HK-2 (cell line): ENCODE data around the gene LCK.
"Not testable (repeated sequence)": the region's sequence is repeated elsewhere in the genome, so short reads cannot be mapped to it uniquely, and the experiment has no call there.

Source experiments
- DNase-seq: peaks from one replicate; pipeline ENCODE4 v3.0.0-alpha.2; 2018; ENCODE audit not compliant: unreplicated experiment

LCK gene

GRCh38 chr1:32239790-32240139, 11.3 kb upstream of the LCK start:
- DNase-seq = no peak

GRCh38 chr1:32240140-32240951, 10.7 kb upstream of the LCK start:
- DNase-seq = no peak

- DNase-seq = peak; percentile 71
Observed at GRCh38 chr1:32241001-32241763, 9.9 kb upstream of the LCK start.

GRCh38 chr1:32242341-32242851, 8.7 kb upstream of the LCK start:
- no peak for DNase-seq

- no peak for DNase-seq
Observed at GRCh38 chr1:32246888-32247273, 4.2 kb upstream of the LCK start, which contains the start of gene FAM167B. TSS of gene FAM167B (plus strand) at chr1:32247222. CDS start at chr1:32247422, 200 bp downstream.

GRCh38 chr1:32247452-32247851, 3.6 kb upstream of the LCK start:
- no peak for DNase-seq

GRCh38 chr1:32247983-32248889, 2.8 kb upstream of the LCK start:
- DNase-seq = peak; percentile 30

GRCh38 chr1:32249831-32250525, 1.1 kb upstream of the LCK start:
- peak; percentile 51 for DNase-seq

- no peak for DNase-seq
Observed at GRCh38 chr1:32255072-32256071, 4.3 kb downstream of the LCK start.

- no peak for DNase-seq
Observed at GRCh38 chr1:32256473-32257226, 5.6 kb downstream of the LCK start.

- DNase-seq = no peak
Observed at GRCh38 chr1:32257227-32257508, 6.1 kb downstream of the LCK start.

- DNase-seq = not testable (repeated sequence)
Observed at GRCh38 chr1:32263236-32263593, 12.2 kb downstream of the LCK start.

- DNase-seq = no peak
Observed at GRCh38 chr1:32263744-32264143, 12.7 kb downstream of the LCK start.

- no peak for DNase-seq
Observed at GRCh38 chr1:32265846-32266245, 14.8 kb downstream of the LCK start.

GRCh38 chr1:32266921-32267591, 16.0 kb downstream of the LCK start:
- DNase-seq = no peak

GRCh38 chr1:32269744-32270143, 18.7 kb downstream of the LCK start:
- no peak for DNase-seq

GRCh38 chr1:32272557-32273390, 21.7 kb downstream of the LCK start:
- no peak for DNase-seq
